PC-3 (cell line): ENCODE data around the gene SMC2. TPM values are rescaled to one million over a fixed set of nuclear protein-coding genes. Genes with fewer than 3 reads are reported as not detected.

Experiments
- ATAC-seq: fragments of 200-7000 bp; cut with Tn5 transposase; 2 replicates; pipeline ENCODE4 v1.9.1; 2020; ENCODE audit warnings: mild to moderate bottlenecking, moderate library complexity
- BruUV-seq: library from RNA; stranded (reverse); fragments of 400-500 nt; replicated peaks from 2 replicates; lab custom pipeline; 2021; lab: Mats Ljungman, UMichigan
- CTCF ChIA-PET: fragments of 300-600 bp; sonication (Branson Sonifier 250); formaldehyde crosslinking; loops from one replicate; lab custom pipeline; 2022; ENCODE audit warnings: antibody characterized with exemption; lab: Charles Lee
- POLR2A ChIA-PET: fragments of 300-600 bp; sonication (Branson Sonifier 250); formaldehyde crosslinking; loops from one replicate; lab custom pipeline; 2022; ENCODE audit warnings: antibody characterized with exemption; ENCODE audit not compliant: unreplicated experiment; lab: Charles Lee
- DNase-seq: peaks from one replicate; pipeline ENCODE4 v3.0.0-alpha.2; 2015
- H2AFZ ChIP-seq: fragments of 300-600 bp; sonication (generic); 2 replicates; pipeline ENCODE4 v1.6.0; 2016; ENCODE audit warnings: antibody characterized with exemption, low read length
- H3F3A ChIP-seq: fragments of 300-600 bp; sonication (generic); one replicate; pipeline ENCODE4 v1.6.0; 2017; ENCODE audit warnings: antibody characterized with exemption, low read length, control low read depth, mild to moderate bottlenecking; ENCODE audit not compliant: unreplicated experiment
- H3K27ac ChIP-seq: fragments of 300-600 bp; sonication (generic); 2 replicates; pipeline ENCODE4 v1.5.1; 2016; ENCODE audit warnings: mild to moderate bottlenecking, low read length
- H3K27me3 ChIP-seq: fragments of 300-600 bp; sonication (generic); 2 replicates; pipeline ENCODE4 v1.6.1; 2016; ENCODE audit warnings: low read length, mixed read lengths
- H3K36me3 ChIP-seq: fragments of 300-600 bp; sonication (generic); 2 replicates; pipeline ENCODE4 v1.6.1; 2016; ENCODE audit warnings: low read depth, mixed run types, low read length, mixed read lengths
- H3K4me1 ChIP-seq: fragments of 300-600 bp; sonication (generic); 2 replicates; pipeline ENCODE4 v1.5.1; 2016; ENCODE audit warnings: low read length; ENCODE audit not compliant: insufficient read depth
- H3K4me2 ChIP-seq: fragments of 300-600 bp; sonication (generic); 2 replicates; pipeline ENCODE4 v1.6.0; 2016; ENCODE audit warnings: low read length
- H3K4me3 ChIP-seq: fragments of 300-600 bp; sonication (generic); 2 replicates; pipeline ENCODE4 v1.5.1; 2016; ENCODE audit warnings: mild to moderate bottlenecking, low read length, mixed read lengths
- H3K79me2 ChIP-seq: fragments of 300-600 bp; sonication (generic); 2 replicates; pipeline ENCODE4 v1.6.1; 2017; ENCODE audit warnings: low read length, mixed read lengths
- H3K9ac ChIP-seq: fragments of 300-600 bp; sonication (generic); 2 replicates; pipeline ENCODE4 v1.6.0; 2016; ENCODE audit warnings: mild to moderate bottlenecking, low read length
- H3K9me2 ChIP-seq: fragments of 300-600 bp; sonication (generic); replicated peaks from 2 replicates; pipeline ENCODE4 v1.6.1; 2016; ENCODE audit warnings: mixed run types, low read length, mixed read lengths
- H3K9me3 ChIP-seq: fragments of 300-600 bp; sonication (generic); 2 replicates; pipeline ENCODE4 v1.6.1; 2016; ENCODE audit warnings: low read length, mixed read lengths
- H4K20me1 ChIP-seq: fragments of 300-600 bp; sonication (generic); 2 replicates; pipeline ENCODE4 v1.6.1; 2016; ENCODE audit warnings: low read length, mixed read lengths
- CTCF ChIP-seq: fragments of 300-600 bp; sonication (generic); conservative IDR thresholded peaks from 2 replicates; pipeline ENCODE4 v1.5.1; 2017; ENCODE audit warnings: antibody characterized with exemption, low read depth, mild to moderate bottlenecking, low read length
- EZH2 ChIP-seq: fragments of 300-600 bp; sonication (generic); IDR thresholded peaks from one replicate; pipeline ENCODE4 v1.6.1; 2017; ENCODE audit warnings: antibody characterized with exemption, mild to moderate bottlenecking, low read length; ENCODE audit not compliant: unreplicated experiment
- EZH2phosphoT487 ChIP-seq: fragments of 300-600 bp; sonication (generic); IDR thresholded peaks from 2 replicates; pipeline ENCODE4 v1.6.1; 2018; ENCODE audit warnings: mild to moderate bottlenecking, antibody characterized with exemption, low read length, borderline replicate concordance
- intact Hi-C: fragments of 100-400 bp; cut with micrococcal nuclease; formaldehyde crosslinking; loops from 2 replicates; pipeline ENCODE4 v1.9.0; 2023
- total RNA-seq: library from RNA; depleted of rRNA; stranded (reverse); fragments of >200 nt; gene quantifications from 2 replicates; pipeline ENCODE4 v1.2.3, GENCODE V29; 2014

Gene SMC2
- total RNA-seq, 1 experiment from 2014 or later, result 19.2 TPM

GRCh38 chr9:104118916-104119315, 24.8 kb downstream of the SMC2 start:
- H3K9ac ChIP-seq, result no peak overlapping the region
- no peak overlapping the region for H3K4me3 ChIP-seq
- H3K36me3 ChIP-seq, result peaks cover 3% of the 10 kb centered on the region; the same call in 1 of the 2 replicates
- H3K27ac ChIP-seq, result no peak overlapping the region
- no peak overlapping the region for H3K4me2 ChIP-seq
- ATAC-seq, result no peak
- H4K20me1 ChIP-seq, result no peaks in the 10 kb centered on the region
- DNase-seq, result no peak
- H3K79me2 ChIP-seq, result no peaks in the 10 kb centered on the region
- no peak overlapping the region for H2AFZ ChIP-seq
- H3F3A ChIP-seq, result no peaks in the 10 kb centered on the region
- BruUV-seq, result no TSS peak
- TF ChIP-seq CTCF, result no peak
- no peak for TF ChIP-seq EZH2phosphoT487
- TF ChIP-seq EZH2, result no peak
- POLR2A ChIA-PET, result no interaction called here
- CTCF ChIA-PET, result no interaction called here
- H3K4me1 ChIP-seq, result no peaks in the 10 kb centered on the region
- H3K9me3 ChIP-seq, result no peaks in the 10 kb centered on the region
- H3K27me3 ChIP-seq, result no peaks in the 10 kb centered on the region
- intact Hi-C loops, result loop anchor here (10.0 kb wide), 1 partner anchor 394 kb away; no protein-coding TSS in a partner anchor
- H3K9me2 ChIP-seq, result no peaks in the 10 kb centered on the region

- Histone ChIP-seq H3K27me3 (no peaks in the 10 kb centered on the region), H3K4me3 (no peak overlapping the region), H3K9ac (no peak overlapping the region), H3K79me2 (no peaks in the 10 kb centered on the region), H3F3A (no peaks in the 10 kb centered on the region), H3K36me3 (peaks cover 3% of the 10 kb centered on the region; the same call in 1 of the 2 replicates), H3K9me2 (no peaks in the 10 kb centered on the region), H2AFZ (no peak overlapping the region), H3K4me2 (no peak overlapping the region), H4K20me1 (no peaks in the 10 kb centered on the region), H3K27ac (no peak overlapping the region), H3K4me1 (no peaks in the 10 kb centered on the region), H3K9me3 (no peaks in the 10 kb centered on the region)
- POLR2A ChIA-PET, result no interaction called here
- intact Hi-C loops, result no loop called here
- no peak for ATAC-seq
- DNase-seq, result no peak
- CTCF ChIA-PET, result no interaction called here
- TF ChIP-seq EZH2phosphoT487, result no peak
- TF ChIP-seq EZH2, result no peak
- TF ChIP-seq CTCF, result no peak
- no TSS peak for BruUV-seq
These were observed 26.9 kb downstream of the SMC2 start for GRCh38 chr9:104121022-104121421.

- DNase-seq (no peak), ATAC-seq (no peak)
- Histone ChIP-seq H3K27ac (no peak overlapping the region), H3K36me3 (peaks cover 23% of the 10 kb centered on the region; the same call in 1 of the 2 replicates), H3K9me2 (no peaks in the 10 kb centered on the region), H3K4me1 (no peaks in the 10 kb centered on the region), H3K9ac (no peak overlapping the region), H3K79me2 (no peaks in the 10 kb centered on the region), H3K27me3 (no peaks in the 10 kb centered on the region), H3K9me3 (no peaks in the 10 kb centered on the region), H3F3A (no peaks in the 10 kb centered on the region), H4K20me1 (no peaks in the 10 kb centered on the region), H2AFZ (no peak overlapping the region), H3K4me3 (no peak overlapping the region), H3K4me2 (no peak overlapping the region)
- CTCF ChIA-PET, result no interaction called here
- TF ChIP-seq CTCF (no peak), EZH2 (no peak), EZH2phosphoT487 (no peak)
- intact Hi-C loops, result no loop called here
- POLR2A ChIA-PET, result no interaction called here
- BruUV-seq, result no TSS peak
These were observed 44.2 kb downstream of the SMC2 start for GRCh38 chr9:104138243-104138868.
